Measurements from ENCODE around the gene MSH3. TPM values are rescaled to one million over a fixed set of nuclear protein-coding genes. Genes with fewer than 3 reads are reported as not detected.
"Not testable (repeated sequence)": the region's sequence is repeated elsewhere in the genome, so short reads cannot be mapped to it uniquely, and the experiment has no call there.

Gene MSH3
- total RNA-seq, 1 donor from 2014 or later: 17.0 TPM

- ATAC-seq: no peak
Measured at GRCh38 chr5:80809451-80809850, 155.0 kb downstream of the MSH3 start.

GRCh38 chr5:80810425-80810824, 156.0 kb downstream of the MSH3 start:
- no peak overlapping the region for H3K4me3 ChIP-seq
- H3K4me1 ChIP-seq: no peaks in the 10 kb centered on the region
- ATAC-seq (no peak), DNase-seq (no peak)
- H3K27me3 ChIP-seq (ENCODE audit: low read depth): no peaks in the 10 kb centered on the region
- H3K9me3 ChIP-seq: no peaks in the 10 kb centered on the region
- H3K27ac ChIP-seq: no peak overlapping the region
- H3K36me3 ChIP-seq: peaks cover 25% of the 10 kb centered on the region
- no peak for TF ChIP-seq CTCF (IDR thresholded peaks at IDR 0.05)
- intact Hi-C loops (cut with DNase I): no loop called here

More at GRCh38 chr5:80809451-80809850, 155.0 kb downstream of the MSH3 start:
- no peaks in the 10 kb centered on the region for H3K9me3 ChIP-seq
- no peak overlapping the region for H3K4me3 ChIP-seq
- H3K4me1 ChIP-seq: no peaks in the 10 kb centered on the region
- no peak for DNase-seq
- no peak overlapping the region for H3K27ac ChIP-seq
- no peaks in the 10 kb centered on the region for H3K27me3 ChIP-seq (ENCODE audit: low read depth)
- intact Hi-C loops (cut with DNase I): no loop called here
- no peak for TF ChIP-seq CTCF (IDR thresholded peaks at IDR 0.05)
- peaks cover 19% of the 10 kb centered on the region for H3K36me3 ChIP-seq

DNA sequence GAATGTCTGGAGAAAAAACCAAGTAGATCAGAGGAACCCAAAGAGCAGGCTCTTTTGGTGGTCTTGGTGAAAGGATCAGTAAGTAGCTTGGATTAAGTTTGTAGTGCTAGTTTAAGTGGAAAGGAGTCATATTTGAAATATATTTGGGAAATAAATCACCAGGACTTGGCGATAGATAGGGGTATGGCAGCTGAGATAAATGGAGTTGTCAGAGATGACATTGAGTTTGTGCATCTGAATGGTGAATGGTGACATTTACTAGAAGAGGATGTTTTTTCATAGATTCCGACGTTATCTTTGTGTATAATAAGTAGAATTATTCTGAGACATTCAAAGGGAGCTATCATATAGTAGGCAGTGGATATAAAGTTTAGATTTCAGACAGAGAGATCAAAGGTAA, 162.1 kb downstream of the MSH3 start:
- ATAC-seq (no peak), DNase-seq (no peak)
- H3K27me3 ChIP-seq (ENCODE audit: low read depth): no peaks in the 10 kb centered on the region
- H3K4me1 ChIP-seq: no peaks in the 10 kb centered on the region
- peaks cover 29% of the 10 kb centered on the region for H3K36me3 ChIP-seq
- H3K4me3 ChIP-seq: no peak overlapping the region
- intact Hi-C loops (cut with DNase I): no loop called here
- H3K9me3 ChIP-seq: no peaks in the 10 kb centered on the region
- H3K27ac ChIP-seq: no peak overlapping the region
- no peak for TF ChIP-seq CTCF (IDR thresholded peaks at IDR 0.05)

DNA sequence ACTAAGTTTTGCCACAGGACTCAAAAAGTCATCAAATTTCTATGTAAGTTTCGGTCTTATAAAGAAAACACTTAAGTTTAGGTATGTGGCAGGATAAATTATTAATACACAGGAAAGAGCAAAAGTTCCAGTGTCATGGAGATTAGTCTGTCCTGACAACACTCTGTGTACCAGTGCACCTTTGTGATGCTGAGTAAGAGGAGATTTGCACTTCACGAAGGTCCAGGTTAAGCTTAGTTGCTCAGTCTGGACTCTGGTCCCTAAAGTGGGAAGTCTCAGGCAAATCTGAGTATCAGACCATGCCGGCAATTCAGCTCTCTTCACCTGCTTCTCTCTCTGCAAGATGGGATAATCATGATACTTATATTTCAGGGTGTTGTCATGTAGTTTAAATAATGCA, 166.2 kb downstream of the MSH3 start:
- intact Hi-C loops (cut with DNase I): no loop called here
- H3K27ac ChIP-seq: no peak overlapping the region

DNA sequence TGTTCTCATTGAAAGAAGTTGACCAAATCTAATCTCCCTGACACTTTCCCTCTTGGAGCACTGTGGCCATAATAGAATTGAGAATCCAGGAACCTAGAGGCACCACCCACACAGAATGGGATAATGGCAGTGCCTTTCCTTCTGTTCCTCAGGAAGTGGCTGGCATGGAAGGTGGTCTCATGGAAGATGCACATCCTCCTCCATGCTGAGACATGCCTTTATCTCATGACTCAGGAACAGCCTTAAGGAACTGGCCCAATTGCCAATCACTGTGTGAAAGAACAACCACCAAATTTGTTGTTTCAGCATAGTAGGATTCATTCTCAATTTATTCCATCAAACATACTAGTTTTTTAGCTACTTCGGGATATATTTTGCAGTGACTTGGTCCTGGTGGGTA, 168.2 kb downstream of the MSH3 start:
- intact Hi-C loops (cut with DNase I): no loop called here
- no peak for ATAC-seq

More for the DNA sequence above, 166.2 kb downstream of the MSH3 start:
- no peak overlapping the region for H3K4me3 ChIP-seq
- no peak for TF ChIP-seq CTCF (IDR thresholded peaks at IDR 0.05)
- no peak for DNase-seq
- H3K27me3 ChIP-seq (ENCODE audit: low read depth): no peaks in the 10 kb centered on the region
- H3K36me3 ChIP-seq: peaks cover 12% of the 10 kb centered on the region
- no peaks in the 10 kb centered on the region for H3K4me1 ChIP-seq
- ATAC-seq: no peak
- H3K9me3 ChIP-seq: no peaks in the 10 kb centered on the region

GRCh38 chr5:80824159-80824558, 169.7 kb downstream of the MSH3 start:
- H3K4me3 ChIP-seq; intact Hi-C loops (cut with DNase I); DNase-seq: not testable (repeated sequence)

More for the DNA sequence above, 168.2 kb downstream of the MSH3 start:
- H3K27ac ChIP-seq: no peak overlapping the region
- H3K4me3 ChIP-seq: no peak overlapping the region
- no peaks in the 10 kb centered on the region for H3K4me1 ChIP-seq
- DNase-seq: no peak
- H3K9me3 ChIP-seq: no peaks in the 10 kb centered on the region
- H3K36me3 ChIP-seq: peaks cover 12% of the 10 kb centered on the region
- no peak for TF ChIP-seq CTCF (IDR thresholded peaks at IDR 0.05)
- H3K27me3 ChIP-seq (ENCODE audit: low read depth): no peaks in the 10 kb centered on the region

More at GRCh38 chr5:80824159-80824558, 169.7 kb downstream of the MSH3 start:
- peaks cover 12% of the 10 kb centered on the region for H3K36me3 ChIP-seq
- not testable (repeated sequence) for H3K27ac ChIP-seq; H3K27me3 ChIP-seq (ENCODE audit: low read depth); ATAC-seq; H3K4me1 ChIP-seq
- H3K9me3 ChIP-seq: peaks cover 11% of the 10 kb centered on the region

Measured in lower lobe of right lung (tissue), 2 donors.